Transverse colon (tissue), 4 donors: ENCODE data around the gene RPE. TPM values are rescaled to one million over a fixed set of nuclear protein-coding genes. Genes with fewer than 3 reads are reported as not detected.

Experiments
- DNase-seq: peaks from one replicate; pipeline ENCODE4 v3.0.0-alpha.2; 2019
- H3K27ac ChIP-seq, 4 donors: fragments of 200-600 bp; sonication (generic); 2 replicates each; pipeline ENCODE4 v1.5.1; 2016 to 2018; ENCODE audit warnings: inconsistent platforms in 4 of 4
- H3K27me3 ChIP-seq: fragments of 200-600 bp; sonication (generic); 2 replicates; pipeline ENCODE4 v1.5.1; 2017; ENCODE audit warnings: inconsistent platforms
- H3K36me3 ChIP-seq, 4 donors: fragments of 200-600 bp; sonication (generic); 2 replicates each; pipeline ENCODE4 v1.5.1; 2017 to 2019; ENCODE audit warnings: inconsistent platforms in 4 of 4
- H3K4me1 ChIP-seq, 4 donors: fragments of 200-600 bp; sonication (generic); 2 replicates each; pipeline ENCODE4 v1.5.1; 2017 to 2020; ENCODE audit warnings: inconsistent platforms in 4 of 4
- H3K4me3 ChIP-seq, 4 donors: fragments of 200-600 bp; sonication (generic); 1 replicate in 1 of 4; 2 replicates in 3 of 4; pipeline versions ENCODE4 v1.5.1 to v1.6.1; 2017 to 2019; ENCODE audit warnings: inconsistent platforms in 4 of 4
- H3K9me3 ChIP-seq, 2 donors: fragments of 200-600 bp; sonication (generic); 2 replicates each; pipeline ENCODE4 v1.5.1; 2017 to 2019; ENCODE audit warnings: inconsistent platforms in 2 of 2
- EP300 ChIP-seq: sonication (generic); formaldehyde crosslinking; IDR thresholded peaks from one replicate; pipeline ENCODE4 v1.6.1; 2017; ENCODE audit warnings: antibody characterized with exemption, low read depth
- POLR2A ChIP-seq: fragments of 450-650 bp; IDR thresholded peaks from one replicate; pipeline ENCODE4 v1.6.1; 2016; ENCODE audit warnings: antibody characterized with exemption, mild to moderate bottlenecking, moderate library complexity
- POLR2AphosphoS5 ChIP-seq, 3 donors: sonication (generic); formaldehyde crosslinking; IDR thresholded peaks; one replicate each; pipeline ENCODE4 v1.6.1; 2016; ENCODE audit warnings: antibody characterized with exemption in 3 of 3
- WGBS, 2 donors: methylation state at CpG; one replicate each; pipeline ENCODE4 v1.1.5; 2018; ENCODE audit warnings: low coverage in 1 of 2; 5-methylcytosine and 5-hydroxymethylcytosine counted together
- in situ Hi-C, 4 donors: fragments of 200-750 bp; cut with MboI; loops; one replicate each; pipeline versions ENCODE4 v1.15.0 to v1.15.1; 2017; ENCODE audit warnings: low sequenced_read_pairs in 3 of 4, low pct_ligation_motif_present in 1 of 4, low pct_unique_long_range_greater_than_20kb in 1 of 4
- intact Hi-C: fragments of 100-400 bp; cut with DNase I; formaldehyde crosslinking; loops from one replicate; pipeline ENCODE4 v1.15.1; 2023; ENCODE audit warnings: low total_unique reads
- total RNA-seq, 4 donors: library from RNA; depleted of rRNA; stranded (reverse); fragments of >200 nt; gene quantifications; one replicate each; pipeline ENCODE4 v1.1.0, GENCODE V29; 2016
- TF ChIP-seq, protein P1 (sequence below), 5 experiments: fragments of 200-600 bp in 3 of 5; fragments of 450-650 bp in 2 of 5; sonication (generic) in 3 of 5; IDR thresholded peaks; 1 replicate in 2 of 5; 2 replicates in 3 of 5; pipeline ENCODE4 v1.5.1; 2016 to 2017; ENCODE audit warnings: antibody characterized with exemption in 5 of 5, inconsistent platforms in 3 of 5, mild to moderate bottlenecking in 2 of 5, moderate library complexity in 1 of 5

RPE gene
- total RNA-seq, 4 donors from 2014 or later = 13.1 to 50.0 (median 30.1) TPM

DNA sequence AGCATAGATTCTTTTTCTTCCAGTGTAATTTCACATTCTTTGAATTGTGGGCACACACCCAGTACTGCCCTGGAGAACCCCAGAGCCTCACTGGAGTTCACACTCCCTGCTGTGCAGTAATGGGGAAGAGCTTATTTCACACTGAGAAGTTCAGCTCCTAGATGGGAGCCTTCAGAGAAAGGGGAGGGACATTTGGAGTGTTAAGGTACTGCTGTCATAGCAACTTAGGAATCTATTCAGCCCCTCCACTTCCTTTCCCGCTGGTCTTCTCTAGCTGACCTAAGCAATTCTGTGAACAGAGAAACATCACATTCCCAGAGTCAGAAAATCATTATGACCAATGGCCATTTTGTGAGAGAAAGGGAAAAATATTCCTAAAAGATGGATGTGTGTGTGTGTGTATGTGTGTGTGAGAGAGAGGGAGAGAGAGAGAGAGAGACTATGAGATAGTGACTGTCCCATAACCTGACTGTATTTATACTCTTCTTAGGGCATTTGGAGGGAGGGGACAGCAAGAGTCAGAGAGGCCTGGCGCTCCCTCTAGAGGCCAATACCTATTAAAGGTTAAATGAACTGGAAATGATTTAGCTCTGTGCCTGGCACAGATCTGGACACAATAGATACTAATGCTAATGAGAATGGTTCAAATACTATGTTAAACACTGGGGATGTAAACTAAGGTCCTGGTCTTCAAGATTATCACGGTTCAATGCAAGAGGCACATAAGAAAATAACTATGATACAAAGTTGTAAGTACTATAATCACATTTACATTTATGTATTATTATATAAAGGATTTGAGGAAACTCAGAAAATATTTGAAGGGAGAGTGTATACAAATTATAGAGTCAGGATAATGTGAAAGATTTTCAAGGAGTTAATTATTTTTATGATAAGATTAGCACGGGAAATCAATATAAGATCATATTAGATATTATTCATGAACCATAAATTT, 41.5 kb upstream of the RPE start:
- H3K4me1 ChIP-seq = peaks cover 0 to 4% (median 0%) of the 10 kb centered on the region in 4 donors
- H3K4me3 ChIP-seq = no peak overlapping the region
- H3K27me3 ChIP-seq = no peaks in the 10 kb centered on the region
- WGBS, 2 donors = 27 to 37% methylated on average over 4 of the region's 4 CpGs
- intact Hi-C loops = no loop called here
- no peaks in the 10 kb centered on the region for H3K36me3 ChIP-seq
- TF ChIP-seq, protein P1, sequence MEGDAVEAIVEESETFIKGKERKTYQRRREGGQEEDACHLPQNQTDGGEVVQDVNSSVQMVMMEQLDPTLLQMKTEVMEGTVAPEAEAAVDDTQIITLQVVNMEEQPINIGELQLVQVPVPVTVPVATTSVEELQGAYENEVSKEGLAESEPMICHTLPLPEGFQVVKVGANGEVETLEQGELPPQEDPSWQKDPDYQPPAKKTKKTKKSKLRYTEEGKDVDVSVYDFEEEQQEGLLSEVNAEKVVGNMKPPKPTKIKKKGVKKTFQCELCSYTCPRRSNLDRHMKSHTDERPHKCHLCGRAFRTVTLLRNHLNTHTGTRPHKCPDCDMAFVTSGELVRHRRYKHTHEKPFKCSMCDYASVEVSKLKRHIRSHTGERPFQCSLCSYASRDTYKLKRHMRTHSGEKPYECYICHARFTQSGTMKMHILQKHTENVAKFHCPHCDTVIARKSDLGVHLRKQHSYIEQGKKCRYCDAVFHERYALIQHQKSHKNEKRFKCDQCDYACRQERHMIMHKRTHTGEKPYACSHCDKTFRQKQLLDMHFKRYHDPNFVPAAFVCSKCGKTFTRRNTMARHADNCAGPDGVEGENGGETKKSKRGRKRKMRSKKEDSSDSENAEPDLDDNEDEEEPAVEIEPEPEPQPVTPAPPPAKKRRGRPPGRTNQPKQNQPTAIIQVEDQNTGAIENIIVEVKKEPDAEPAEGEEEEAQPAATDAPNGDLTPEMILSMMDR (IDR thresholded peaks at IDR 0.05) = peak in 4 of 5 experiments; percentile 28 to 56 (median 53)
- TF ChIP-seq POLR2A = no peak
- H3K27ac ChIP-seq = no peak overlapping the region
- no peaks in the 10 kb centered on the region for H3K9me3 ChIP-seq
- peak; percentile 32 for DNase-seq
- in situ Hi-C loops = no loop called here

DNA sequence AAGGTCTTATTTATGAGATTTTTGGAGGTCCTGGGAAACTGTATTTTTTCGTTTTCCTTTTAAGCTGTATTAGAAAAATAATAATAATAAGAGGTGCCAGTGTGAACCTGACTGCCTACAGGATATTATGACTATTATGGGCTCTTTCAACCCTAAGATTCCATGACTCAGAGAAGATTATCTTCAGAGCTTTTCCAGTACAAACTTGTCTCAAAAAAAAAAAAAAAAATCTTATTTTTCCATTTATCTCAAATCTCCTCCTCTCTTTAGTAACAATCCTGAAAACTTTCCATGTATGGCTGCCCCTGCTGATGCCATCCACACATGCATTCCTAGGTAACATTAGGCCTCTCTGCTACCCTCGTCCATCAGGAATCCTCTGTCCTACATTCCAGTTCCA, 36.7 kb upstream of the RPE start:
- TF ChIP-seq EP300 (no peak), POLR2A (no peak), POLR2AphosphoS5 (IDR thresholded peaks at IDR 0.05) (no peak)
- TF ChIP-seq, protein P1 (IDR thresholded peaks at IDR 0.05) = no peak
- Histone ChIP-seq H3K27me3 (no peaks in the 10 kb centered on the region), H3K27ac (no peak overlapping the region), H3K9me3 (no peaks in the 10 kb centered on the region), H3K4me3 (no peak overlapping the region), H3K36me3 (no peaks in the 10 kb centered on the region), H3K4me1 (peaks cover 0 to 1% (median 0%) of the 10 kb centered on the region in 4 donors)
- 63 to 76% methylated on average over 2 of the region's 2 CpGs for WGBS, 2 donors
- intact Hi-C loops (no loop called here), in situ Hi-C loops (no loop called here)
- no peak for DNase-seq

DNA sequence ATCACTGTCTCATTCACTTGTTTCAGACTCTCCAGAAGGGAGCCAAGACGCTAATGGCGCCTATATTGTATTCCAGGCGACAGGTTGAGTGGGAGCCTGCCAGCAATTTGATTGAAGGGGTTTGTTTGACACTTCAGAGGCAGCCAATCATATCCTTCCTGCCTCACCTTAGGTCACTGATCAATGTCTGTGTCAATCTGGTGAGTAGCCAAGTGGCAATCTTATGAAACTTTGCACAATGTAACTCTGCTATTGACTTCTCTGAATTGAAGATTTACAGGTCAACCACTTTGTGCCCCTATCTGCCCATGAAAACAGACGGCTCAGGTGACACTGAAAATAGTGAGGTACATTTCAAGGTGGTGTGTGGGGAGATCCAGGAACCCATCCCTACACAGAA, 32.7 kb upstream of the RPE start:
- H3K36me3 ChIP-seq = no peaks in the 10 kb centered on the region
- no peak overlapping the region for H3K4me3 ChIP-seq
- DNase-seq = no peak
- H3K4me1 ChIP-seq = no peaks in the 10 kb centered on the region
- no peak for TF ChIP-seq POLR2AphosphoS5 (IDR thresholded peaks at IDR 0.05)
- TF ChIP-seq, protein P1 (IDR thresholded peaks at IDR 0.05) = no peak
- TF ChIP-seq EP300 = no peak
- TF ChIP-seq POLR2A = no peak
- H3K9me3 ChIP-seq = no peaks in the 10 kb centered on the region
- in situ Hi-C loops (loop anchor here in 2 of 4 donors (5.0 to 10.0 kb wide), 2 partner anchors 228 to 235 kb away; no protein-coding TSS in a partner anchor), intact Hi-C loops (loop anchor here (5.0 kb wide), 1 partner anchor 448 kb away; no protein-coding TSS in a partner anchor)
- 90% methylated on average over 3 to 4 of the region's 4 CpGs for WGBS, 2 donors
- H3K27ac ChIP-seq = no peak overlapping the region
- H3K27me3 ChIP-seq = no peaks in the 10 kb centered on the region

DNA sequence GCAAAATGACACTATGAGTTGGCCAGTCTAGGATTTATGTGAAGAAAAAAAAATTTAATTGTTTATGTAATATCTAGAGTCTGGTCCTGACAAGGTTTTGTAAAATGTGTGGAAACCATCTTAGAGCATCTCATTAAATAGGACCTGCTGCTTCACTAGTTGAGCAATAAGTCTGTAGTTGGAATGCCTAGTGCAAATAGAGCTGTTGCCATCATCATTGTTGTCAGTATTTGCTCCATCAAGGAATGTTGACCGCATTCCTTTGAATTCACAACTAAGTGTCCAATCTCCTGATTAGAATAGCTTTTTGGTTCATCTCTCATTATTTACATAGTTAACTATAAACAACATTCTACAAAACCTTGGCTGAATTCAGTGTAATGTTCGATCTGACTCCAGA, 32.2 kb upstream of the RPE start:
- TF ChIP-seq POLR2AphosphoS5 (IDR thresholded peaks at IDR 0.05) = no peak
- in situ Hi-C loops = loop anchor here in 2 of 4 donors (5.0 to 10.0 kb wide), 2 partner anchors 227 to 235 kb away; no protein-coding TSS in a partner anchor
- H3K27ac ChIP-seq = no peak overlapping the region

More for the DNA sequence above, 32.2 kb upstream of the RPE start:
- DNase-seq = no peak
- H3K4me3 ChIP-seq = no peak overlapping the region
- intact Hi-C loops = loop anchor here (5.0 kb wide), 1 partner anchor 447 kb away; no protein-coding TSS in a partner anchor
- no peaks in the 10 kb centered on the region for H3K9me3 ChIP-seq
- H3K27me3 ChIP-seq = no peaks in the 10 kb centered on the region
- no peaks in the 10 kb centered on the region for H3K4me1 ChIP-seq
- WGBS, 2 donors = 56 to 58% methylated on average over 1 to 2 of the region's 2 CpGs
- H3K36me3 ChIP-seq = no peaks in the 10 kb centered on the region
